GM18498 (cell line): Measurements from ENCODE around the gene PODXL2.
"Not testable (repeated sequence)": the region's sequence is repeated elsewhere in the genome, so short reads cannot be mapped to it uniquely, and the experiment has no call there.

Experiments used
- ATAC-seq: cut with Tn5 transposase; IDR thresholded peaks from one replicate; pipeline ENCODE4 v1.9.1; 2021; ENCODE audit warnings: mild to moderate bottlenecking, moderate library complexity; ENCODE audit not compliant: unreplicated experiment

Gene PODXL2

DNA sequence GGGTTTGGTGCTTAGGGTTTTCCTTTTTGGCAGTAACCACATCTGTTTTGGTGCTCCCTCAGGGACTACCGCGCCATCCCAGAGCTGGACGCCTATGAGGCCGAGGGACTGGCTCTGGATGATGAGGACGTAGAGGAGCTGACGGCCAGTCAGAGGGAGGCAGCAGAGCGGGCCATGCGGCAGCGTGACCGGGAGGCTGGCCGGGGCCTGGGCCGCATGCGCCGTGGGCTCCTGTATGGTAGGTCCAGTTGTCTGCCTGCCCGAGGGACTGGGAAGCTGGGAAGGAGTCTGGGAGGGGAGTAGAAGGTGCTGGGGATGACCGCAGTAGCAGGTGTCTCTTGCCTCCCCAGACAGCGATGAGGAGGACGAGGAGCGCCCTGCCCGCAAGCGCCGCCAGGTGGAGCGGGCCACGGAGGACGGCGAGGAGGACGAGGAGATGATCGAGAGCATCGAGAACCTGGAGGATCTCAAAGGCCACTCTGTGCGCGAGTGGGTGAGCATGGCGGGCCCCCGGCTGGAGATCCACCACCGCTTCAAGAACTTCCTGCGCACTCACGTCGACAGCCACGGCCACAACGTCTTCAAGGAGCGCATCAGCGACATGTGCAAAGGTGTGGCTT, 24.3 kb upstream of the PODXL2 start:
- ATAC-seq = no peak

DNA sequence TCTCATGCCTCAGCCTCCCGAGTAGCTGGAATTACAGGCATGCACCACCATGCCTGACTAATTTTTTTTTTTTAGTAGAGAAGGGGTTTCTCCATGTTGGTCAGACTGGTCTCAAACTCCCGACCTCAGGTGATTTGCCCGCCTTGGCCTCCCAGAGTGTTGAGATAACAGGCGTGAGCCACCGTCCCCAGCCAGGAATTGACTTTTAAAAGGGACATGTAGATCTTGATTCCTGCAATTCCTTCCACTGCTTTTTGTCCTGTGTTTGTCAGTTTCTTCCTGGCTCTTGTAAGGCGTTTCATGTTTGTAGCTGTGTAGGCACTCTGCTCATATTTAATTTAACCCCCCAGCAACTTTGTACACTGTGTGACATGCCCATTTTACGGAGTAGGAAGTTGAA, 23.4 kb upstream of the PODXL2 start:
- not testable (repeated sequence) for ATAC-seq

DNA sequence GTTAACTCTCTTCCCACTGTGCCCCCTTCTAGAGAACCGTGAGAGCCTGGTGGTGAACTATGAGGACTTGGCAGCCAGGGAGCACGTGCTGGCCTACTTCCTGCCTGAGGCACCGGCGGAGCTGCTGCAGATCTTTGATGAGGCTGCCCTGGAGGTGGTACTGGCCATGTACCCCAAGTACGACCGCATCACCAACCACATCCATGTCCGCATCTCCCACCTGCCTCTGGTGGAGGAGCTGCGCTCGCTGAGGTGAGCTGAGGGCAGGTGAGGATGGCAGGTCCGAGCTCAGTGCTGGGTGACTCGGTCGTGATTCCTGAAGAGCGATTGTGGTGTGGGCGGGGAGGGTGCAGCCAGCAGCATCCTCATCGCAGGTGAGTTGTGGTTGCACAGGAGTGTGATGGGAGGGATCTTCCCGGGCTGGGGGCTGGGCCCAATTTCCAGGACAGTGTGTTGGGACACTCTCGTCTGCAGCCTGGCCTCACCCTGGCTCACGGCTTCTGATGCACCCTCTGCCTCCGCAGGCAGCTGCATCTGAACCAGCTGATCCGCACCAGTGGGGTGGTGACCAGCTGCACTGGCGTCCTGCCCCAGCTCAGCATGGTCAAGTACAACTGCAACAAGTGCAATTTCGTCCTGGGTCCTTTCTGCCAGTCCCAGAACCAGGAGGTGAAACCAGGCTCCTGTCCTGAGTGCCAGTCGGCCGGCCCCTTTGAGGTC, 22.7 kb upstream of the PODXL2 start:
- ATAC-seq = no peak

DNA sequence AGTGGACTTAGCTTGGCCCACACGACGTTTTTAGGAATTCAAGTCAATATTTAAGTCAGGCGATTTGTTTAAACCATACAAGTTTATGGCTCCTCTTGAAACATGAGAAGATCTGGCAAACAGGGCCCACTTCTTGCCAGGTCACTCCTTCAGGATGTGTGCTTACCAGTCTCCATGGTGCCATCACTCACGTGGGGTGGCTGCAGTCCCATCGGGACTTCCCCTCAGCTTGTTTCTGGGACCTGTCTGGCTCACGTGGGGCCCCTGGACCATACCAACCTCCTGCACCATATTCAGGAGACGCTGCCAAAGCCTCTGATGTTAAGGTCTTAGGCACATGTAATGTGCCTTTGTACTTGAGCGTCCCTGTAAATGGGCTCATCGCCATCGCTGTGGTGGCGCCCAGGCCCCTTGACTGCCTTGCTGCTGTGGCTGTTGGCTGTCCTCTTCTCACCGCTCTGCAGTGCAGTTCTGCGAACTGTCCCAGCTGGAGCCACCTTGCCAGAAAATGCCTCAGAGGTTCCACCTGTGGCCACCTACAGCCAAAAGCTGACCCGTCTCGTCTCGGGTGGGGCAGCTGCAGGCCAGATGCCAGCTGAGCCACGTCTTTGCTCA, 21.9 kb upstream of the PODXL2 start:
- ATAC-seq = no peak

DNA sequence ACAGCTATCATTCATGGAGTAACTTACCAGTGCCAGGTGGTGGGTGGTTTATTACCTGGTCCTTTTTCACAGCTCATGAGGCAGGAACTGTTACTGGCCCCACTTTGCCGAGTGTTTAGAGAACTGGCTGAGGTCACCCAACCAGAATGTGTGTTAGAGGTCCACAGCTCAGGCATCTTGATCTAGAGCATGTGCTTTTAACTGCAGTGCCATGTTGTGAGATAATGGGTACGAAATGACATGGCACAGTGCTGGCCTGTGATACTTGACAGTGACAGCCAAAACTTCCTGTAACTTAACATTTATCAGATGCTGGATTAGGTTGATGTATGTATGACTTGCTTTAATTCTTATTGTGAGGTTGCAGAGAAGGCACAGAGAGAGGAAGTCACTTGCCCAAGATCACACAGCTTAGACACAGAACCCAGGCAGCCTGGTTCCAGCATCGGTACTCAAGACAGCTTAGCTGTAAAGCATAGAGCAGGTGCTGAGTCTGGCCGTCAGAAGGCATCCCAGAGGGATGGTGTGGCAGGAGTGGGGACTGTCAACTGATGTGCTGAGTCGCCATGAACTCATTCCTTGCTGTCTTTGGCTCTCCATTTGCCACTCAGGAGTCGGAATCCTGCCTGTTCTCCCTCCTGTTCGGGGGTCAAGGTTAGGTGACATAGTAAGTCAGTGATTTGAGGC, 21.2 kb upstream of the PODXL2 start:
- ATAC-seq = no peak

DNA sequence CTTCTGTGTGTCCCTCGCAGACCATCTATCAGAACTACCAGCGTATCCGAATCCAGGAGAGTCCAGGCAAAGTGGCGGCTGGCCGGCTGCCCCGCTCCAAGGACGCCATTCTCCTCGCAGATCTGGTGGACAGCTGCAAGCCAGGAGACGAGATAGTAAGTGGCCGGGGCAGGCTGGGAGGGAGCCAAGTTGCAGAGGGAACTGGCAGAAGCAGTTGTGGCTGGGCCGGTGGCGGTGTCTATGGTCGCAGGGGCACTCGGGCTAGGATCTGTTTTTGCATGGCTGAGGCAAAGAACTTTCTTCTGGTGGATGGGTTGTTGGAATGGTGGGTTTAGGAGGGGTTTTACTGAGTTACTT, 20.6 kb upstream of the PODXL2 start:
- no peak for ATAC-seq

DNA sequence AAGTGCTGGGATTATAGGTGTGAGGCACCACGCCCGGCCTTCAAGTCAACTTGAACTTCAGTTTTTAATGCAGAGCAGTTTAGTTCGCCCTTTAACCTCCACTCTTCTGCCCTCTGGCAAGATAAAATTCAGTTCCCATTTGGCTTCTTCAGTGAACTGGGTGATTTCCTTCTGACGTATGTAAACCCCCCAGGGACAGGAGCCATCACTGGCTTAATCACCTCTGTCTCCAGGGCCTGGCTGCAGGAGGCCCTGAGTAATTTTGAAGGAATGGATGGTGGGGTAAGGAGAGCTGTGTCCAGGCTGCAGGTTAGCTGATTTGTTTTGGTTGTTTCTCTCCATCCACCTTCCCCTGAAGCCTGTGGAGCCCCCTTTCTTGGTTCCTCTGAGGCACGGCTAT, 18.9 kb upstream of the PODXL2 start:
- no peak for ATAC-seq

DNA sequence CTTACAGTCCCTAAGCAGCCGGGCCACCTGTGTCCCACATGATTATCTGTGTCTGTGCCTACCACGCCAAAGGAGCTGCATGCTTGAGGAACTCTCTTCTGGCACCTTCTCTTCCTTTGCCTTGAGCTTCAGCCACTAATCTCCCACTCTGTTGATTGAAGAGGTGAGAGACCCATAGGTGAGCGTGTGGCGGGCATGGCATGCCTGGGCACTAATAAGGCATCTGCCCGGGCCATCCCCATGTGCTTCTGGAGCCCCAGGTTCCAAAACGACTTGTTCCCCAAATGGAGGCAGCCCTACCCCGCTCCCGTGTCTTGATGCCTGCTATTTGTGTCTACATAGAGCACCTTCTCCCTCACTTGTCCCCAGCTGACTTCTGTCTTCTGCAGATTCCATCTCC, 17.7 kb upstream of the PODXL2 start:
- no peak for ATAC-seq

DNA sequence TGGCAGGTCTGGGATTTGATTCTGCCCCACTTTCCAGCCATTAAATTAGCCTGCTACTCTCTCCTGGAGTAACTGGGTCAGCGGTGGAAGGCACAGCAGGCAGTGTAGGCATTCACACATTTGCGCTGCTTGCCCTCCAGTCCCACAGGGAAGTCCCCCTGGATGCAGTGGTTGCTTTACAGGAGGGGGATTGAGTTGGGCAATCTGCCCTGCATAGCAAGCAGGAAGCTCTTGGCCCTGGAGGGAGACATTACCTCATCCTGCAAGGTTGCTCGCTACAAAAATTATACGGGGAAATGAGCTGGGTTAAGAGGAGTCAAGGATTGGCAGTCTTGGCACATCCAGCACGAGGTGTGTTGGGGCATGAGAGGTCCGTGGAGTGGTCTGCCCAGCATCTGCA, 16.0 kb upstream of the PODXL2 start:
- ATAC-seq = no peak

DNA sequence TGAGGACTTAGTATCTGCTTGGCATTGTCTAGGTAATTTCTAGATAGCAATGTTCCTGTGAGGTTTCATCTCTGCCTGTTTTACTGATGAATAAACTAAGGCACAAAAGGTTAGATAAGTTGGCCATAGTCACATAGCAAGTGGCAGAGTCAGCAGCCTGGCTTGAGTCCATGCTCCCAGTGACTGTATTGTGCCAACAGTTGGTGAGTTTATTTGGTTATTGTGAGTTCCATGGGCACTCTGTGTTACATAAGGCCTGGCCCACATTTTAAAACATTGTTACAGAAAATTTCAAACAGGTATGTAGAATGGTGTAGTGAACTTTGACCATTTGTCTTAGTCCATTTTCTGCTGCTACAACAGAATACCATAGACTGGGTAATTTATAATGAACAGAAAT, 15.6 kb upstream of the PODXL2 start:
- ATAC-seq = no peak

DNA sequence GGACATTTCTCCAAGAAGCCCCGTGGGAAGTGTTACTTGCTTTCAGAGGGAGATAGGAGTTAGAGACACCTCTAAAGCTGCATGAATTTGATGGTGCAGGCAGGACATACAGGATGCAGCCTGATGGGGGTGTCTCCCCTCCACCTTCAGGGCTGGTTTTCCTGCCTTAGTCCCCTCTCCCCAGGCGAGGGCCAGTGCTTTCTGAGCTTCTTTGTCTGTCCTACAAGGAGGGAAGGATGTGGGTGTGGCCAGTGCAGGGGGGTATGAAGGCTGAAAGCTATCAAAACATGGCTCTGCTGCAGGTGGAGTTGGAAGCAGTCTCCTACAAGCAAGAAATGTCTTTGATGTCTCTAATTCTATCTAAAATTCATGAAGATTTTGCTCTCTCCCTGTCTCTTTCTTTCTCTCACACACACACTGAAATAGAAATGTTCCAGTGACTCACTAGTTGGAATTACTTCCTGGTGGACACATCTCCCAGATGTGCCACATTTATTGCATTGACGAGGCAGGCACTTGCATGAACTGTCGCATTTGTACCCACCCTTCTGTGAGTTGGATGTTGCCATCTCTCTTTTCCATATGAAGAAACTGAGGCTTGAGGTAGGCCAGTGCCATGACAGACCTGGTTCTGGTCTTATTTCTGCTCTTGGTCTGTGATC, 13.9 kb upstream of the PODXL2 start:
- no peak for ATAC-seq

DNA sequence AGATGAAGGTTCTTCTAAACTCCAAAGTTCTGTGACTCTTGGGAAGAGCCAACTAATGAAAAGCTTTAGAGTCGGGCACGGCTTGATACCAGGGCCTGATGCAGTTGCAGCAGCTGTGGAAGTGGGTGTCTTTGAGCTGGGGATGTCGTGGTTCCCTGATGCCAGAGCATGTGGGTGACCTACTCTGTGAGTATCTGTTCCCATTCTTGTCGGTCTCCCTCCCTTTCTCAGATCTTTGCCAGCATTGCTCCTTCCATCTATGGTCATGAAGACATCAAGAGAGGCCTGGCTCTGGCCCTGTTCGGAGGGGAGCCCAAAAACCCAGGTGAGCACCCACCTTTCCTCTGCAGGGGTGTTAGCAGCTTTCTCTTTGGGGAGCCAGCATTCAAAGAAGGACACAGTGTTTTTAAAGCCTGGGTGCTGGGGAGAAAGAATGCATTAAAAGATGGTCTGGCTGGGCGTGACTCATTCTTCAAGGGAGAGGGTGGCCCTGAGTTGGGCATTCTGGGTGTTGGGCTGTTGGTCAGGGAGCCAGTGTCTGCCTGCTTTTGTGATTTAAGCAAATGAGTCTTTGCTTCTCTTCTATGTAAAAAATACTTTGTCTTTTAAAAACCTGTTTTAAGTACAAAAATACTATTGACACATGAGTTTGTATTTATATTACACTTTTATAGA, 13.2 kb upstream of the PODXL2 start:
- no peak for ATAC-seq

DNA sequence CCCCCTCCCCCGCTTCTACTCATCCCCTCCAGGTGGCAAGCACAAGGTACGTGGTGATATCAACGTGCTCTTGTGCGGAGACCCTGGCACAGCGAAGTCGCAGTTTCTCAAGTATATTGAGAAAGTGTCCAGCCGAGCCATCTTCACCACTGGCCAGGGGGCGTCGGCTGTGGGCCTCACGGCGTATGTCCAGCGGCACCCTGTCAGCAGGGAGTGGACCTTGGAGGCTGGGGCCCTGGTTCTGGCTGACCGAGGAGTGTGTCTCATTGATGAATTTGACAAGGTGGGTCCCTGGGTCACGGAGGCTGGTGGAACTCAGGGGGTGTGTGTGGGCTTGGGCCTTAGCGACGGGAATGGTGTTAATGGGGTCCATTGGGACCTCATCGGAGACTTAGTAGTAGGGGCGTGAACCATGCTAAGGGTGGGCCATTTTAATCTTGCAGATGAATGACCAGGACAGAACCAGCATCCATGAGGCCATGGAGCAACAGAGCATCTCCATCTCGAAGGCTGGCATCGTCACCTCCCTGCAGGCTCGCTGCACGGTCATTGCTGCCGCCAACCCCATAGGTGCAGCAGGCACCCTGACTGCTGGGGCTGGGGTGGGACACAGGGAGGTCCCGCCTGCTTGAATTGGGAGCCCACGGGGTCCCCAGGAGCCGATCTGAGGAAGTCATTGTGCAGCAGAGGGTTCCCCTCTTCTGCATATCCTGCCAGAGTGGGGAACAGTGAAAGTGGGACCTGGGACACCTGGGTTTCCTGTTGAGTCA, 12.0 kb upstream of the PODXL2 start:
- ATAC-seq = no peak

DNA sequence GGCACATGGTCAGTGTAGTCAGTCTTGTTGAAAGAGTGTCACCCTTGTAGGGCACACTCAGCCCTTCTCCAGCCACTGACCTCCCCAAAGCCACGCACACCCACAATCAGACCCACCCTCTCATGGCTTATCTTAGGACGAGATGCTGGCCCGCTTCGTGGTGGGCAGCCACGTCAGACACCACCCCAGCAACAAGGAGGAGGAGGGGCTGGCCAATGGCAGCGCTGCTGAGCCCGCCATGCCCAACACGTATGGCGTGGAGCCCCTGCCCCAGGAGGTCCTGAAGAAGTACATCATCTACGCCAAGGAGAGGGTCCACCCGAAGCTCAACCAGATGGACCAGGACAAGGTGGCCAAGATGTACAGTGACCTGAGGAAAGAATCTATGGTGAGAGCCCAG, 10.1 kb upstream of the PODXL2 start:
- no peak for ATAC-seq

DNA sequence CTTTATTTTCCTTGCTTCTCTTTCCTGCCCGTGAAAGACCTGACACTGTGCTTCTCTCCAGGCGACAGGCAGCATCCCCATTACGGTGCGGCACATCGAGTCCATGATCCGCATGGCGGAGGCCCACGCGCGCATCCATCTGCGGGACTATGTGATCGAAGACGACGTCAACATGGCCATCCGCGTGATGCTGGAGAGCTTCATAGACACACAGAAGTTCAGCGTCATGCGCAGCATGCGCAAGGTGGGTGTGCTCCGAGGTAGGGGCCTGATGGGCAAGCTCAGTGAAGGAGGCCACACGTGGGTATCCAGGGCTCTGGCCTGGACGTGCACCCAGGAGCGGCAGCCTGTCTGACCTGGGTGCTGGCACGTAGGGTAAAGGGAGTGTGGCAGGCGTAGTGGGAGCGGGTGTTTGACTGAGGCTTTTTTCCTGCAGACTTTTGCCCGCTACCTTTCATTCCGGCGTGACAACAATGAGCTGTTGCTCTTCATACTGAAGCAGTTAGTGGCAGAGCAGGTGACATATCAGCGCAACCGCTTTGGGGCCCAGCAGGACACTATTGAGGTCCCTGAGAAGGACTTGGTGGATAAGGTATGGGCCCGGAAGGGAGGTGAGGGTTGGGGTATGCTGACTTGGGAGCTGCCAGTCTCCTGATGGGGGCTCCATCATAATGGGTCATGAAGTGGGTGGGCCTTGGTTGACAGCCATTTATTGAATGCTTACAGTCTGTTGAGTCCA, 8.2 kb upstream of the PODXL2 start:
- no peak for ATAC-seq

DNA sequence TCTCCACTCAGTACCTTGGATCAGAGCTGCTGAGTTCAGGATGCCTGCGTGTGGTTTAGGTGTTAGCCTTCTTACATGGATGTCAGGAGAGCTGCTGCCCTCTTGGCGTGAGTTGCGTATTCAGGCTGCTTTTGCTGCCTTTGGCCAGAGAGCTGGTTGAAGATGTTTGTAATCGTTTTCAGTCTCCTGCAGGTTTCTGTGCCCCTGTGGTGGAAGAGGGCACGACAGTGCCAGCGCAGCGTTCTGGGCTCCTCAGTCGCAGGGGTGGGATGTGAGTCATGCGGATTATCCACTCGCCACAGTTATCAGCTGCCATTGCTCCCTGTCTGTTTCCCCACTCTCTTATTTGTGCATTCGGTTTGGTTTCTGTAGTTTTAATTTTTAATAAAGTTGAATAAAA, 7.0 kb upstream of the PODXL2 start:
- no peak for ATAC-seq

DNA sequence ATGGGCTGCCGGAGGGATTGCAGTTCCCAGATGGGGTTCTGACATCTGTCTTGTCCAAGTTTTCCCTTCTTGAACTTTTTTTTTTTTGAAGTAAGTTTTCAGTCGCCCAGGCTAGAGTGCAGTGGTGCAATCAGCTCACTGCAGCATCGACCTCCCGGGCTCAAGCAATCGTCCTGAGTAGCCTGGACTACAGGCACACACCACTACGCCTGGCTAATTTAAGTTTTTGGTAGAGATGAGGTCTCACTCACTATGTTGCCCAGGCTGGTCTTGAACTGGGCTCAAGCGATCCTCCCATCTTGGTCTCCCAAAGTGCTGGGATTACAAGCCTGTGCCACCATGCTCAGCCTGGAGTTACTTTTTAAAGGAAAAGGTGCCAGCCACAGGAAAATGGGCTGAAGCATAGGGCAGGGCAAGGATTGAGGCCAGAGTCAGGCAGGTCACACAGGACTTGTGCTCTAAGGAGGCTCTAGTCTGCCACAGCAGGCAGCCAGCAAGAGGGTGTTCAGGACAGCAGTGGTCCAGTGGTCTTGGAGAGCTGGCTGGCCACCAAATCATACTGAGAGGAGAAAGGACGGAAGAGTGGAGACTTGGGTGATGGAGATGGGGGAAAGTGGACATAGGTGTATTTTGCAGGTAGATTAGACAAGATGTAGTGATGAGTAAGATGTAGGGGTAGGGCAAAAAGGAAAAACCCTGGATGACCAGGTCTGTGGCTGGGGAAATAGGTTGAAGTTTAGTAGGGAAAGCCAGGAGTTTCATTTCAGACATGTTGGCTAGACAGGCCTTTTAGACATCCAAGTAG, 6.0 kb upstream of the PODXL2 start:
- ATAC-seq = no peak

DNA sequence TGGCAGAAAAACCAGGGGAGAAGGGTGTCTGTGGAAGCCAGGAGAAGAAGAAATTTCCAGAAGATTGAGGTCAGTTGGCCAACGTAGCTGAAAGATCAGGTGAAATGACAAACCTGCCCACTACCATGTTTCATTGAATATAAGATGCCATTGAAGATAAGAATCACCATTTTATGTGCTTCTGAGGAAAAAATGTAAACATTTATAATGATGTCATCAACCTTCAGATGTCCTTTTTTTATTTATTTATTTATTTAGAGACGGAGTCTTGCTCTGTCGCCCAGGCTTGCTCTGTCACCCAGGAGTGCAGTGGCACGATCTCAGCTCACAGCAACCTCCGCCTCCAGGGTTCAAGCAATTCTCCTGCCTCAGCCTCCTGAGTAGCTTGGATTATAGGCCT, 4.9 kb upstream of the PODXL2 start:
- ATAC-seq = no peak

DNA sequence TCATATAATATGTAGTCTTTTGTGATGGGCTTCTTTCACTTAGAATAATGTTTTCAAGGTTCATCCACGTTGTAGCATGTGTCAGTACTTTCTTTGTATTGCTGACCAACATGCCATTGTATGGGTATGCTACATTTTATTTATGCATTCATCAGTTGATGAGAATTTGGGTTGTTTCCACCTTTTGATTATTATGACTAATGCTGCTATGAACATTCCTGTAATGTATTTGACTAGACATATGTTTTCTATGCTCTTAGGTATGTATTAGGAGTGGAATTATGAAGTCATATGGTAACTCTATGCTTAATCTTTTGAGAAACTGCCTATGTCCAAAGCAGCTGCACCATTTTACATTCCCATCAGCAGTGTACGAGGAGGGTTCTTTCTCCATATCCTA, 3.2 kb upstream of the PODXL2 start:
- no peak for ATAC-seq
